Hematopoietic multipotent progenitor cell treated with erythropoietin and hydrocortisone succinate and interleukin-3 and kit ligand, for 6 days (in vitro differentiated cells): ENCODE results near the gene MCRIP2.

Source experiments
- DNase-seq: peaks from one replicate; pipeline ENCODE4 v3.0.0-alpha.2; 2015

Gene MCRIP2

DNA sequence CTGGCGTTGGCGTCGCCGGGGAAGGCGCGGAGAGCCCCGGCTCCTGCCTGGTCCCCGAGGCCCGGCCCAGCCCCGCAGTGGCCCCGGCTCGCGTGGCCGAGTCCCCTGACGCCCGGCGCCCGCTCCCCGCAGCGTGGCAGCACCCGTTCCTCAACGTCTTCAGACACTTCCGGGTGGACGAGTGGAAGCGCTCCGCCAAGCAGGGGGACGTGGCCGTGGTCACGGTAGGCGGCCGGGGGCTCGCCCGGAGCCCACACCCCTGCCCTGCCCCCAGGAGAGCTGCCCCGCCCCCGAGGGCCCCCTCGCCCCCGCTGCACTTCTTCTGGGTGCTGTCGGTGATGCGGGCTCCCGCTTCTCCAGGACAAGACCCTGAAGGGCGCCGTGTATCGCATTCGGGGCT is 8.0 kb downstream of the MCRIP2 start:
- DNase-seq = peak; percentile 60

DNA sequence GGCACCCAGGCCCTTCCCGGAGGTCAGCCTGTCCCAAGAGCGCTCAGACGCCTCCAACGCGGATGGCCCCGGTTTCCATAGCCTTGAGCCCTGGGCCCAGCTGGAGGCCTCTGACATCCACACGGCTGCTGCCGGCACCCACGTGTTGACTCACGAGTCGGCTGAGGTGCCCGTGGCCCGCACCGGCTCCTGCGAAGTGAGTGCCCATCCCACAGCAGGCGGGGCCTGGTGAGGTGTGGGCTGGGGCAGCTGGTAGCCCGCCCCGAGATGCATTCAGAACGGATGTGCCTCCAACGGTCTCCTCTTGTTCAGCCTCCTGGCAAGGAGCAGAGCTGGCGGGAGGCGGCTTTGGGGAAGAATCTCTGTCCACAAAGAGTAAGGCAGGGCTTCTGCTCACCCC is 10.2 kb downstream of the MCRIP2 start:
- no peak for DNase-seq

DNA sequence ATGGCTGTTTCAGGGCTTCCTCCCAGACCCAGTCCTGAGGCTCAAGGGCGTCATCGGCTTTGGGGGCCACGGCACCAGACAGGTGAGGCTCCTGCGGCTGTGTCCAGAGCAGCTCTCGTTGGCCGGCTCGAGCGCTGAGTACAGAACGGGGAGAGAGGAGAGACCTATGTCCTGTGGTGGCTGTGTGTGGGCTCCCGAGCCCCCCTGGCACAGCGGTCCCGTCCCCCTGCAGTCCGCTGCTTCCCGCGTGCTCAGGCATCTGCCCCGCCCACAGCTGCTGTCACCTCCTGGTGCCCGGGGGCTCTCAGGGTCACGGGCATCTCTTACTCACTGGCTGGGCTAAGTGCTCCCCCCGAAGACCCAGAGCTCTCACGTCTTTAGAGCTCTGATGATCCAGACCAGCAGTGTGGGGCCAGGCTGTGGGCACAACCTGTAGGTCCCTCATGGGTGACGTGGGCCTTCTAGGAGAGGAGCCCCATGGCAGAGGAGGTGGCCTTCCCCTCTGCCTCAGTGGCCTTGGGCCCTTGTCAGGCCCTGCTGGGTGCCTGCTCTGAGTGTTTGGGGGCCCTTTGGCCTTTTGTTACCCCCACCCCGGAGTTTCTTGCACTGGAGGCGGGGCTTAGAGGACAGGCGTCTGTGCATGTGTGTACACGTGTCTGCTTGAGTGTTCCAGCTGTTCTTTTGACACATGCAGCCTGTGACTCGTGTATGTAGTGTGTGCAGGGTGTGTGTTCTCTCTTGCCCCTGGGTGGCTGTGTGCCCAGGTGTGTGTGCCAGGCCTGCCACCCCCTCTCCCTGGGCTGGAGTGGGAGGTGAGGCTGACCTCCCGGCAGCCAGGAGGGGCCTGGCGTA is 11.1 kb downstream of the MCRIP2 start:
- no peak for DNase-seq

DNA sequence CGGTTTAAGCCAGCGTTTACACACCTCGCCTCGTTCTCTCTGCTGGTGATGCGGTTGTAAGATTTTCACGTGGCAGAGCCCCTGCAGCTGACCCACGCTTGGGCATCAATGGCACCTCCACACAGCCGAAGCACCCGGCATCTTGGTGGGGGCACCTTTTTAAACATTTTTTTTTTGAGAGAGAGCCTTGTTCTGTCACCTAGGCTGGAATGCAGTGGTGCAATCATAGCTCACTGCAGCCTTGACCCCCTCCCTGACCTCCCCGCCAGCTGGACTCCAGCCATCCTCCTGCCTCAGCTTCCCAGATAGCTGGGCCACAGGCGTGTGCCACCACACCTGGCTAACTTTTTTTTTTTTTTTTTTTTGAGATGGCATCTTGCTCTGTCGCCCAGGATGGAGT is 12.4 kb downstream of the MCRIP2 start:
- no peak for DNase-seq

DNA sequence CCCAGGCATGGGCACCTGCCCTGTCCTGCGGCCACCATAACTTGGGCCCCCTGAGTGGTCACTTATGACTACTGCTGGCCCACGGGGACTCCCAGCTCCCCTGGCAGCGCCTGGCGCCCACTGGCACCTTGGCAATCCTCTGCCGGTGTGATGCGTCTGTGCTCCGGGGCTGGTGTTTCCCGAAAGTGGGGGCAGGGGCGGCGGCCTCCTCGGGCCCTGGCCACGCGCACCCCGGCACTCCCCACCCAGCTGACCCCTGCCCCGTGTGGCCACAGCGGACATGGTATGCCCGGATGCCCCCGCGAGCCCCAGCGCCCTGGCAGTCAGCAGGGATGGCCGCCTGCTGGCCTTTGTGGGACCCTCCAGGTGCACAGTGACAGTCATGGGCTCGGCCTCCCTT is 15.9 kb downstream of the MCRIP2 start:
- DNase-seq = no peak

DNA sequence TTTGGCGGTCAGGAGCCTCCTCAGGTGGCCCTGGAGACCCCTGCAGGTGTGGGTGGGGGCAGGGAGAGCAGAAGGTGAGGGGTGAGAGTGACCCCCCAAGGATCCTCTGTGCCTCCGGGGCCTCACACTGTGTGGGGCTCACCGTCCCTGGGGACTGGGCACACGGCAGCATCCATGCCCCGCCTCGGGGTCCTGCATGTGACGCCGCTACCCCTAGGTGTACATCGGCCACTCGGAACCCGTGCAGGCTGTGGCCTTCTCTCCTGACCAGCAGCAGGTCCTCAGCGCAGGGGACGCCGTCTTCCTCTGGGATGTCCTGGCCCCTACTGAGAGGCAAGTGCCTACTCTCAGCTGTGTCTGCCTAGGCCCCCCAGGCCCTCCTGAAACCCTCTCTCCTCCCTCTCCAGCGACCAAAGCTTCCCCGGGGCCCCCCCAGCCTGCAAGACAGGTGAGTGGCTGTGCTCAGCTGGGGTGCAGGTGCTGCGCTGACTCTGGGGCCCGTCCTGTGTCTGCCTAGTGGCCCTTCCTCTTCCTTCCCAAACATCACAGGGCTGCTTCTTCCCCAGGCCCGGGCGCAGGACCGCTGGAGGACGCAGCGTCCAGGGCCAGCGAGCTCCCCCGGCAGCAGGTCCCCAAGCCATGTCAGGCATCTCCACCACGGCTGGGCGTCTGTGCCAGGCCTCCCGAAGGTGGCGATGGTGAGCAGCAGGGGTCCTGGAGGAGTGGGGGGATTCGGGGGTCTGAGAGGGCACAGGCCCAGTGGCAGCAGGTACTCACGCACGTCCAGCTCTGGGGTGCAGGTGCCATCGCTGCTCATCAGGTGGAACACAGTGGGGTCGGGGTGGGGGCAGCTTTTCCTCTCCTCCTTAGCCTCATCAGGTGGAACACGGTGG is 17.3 kb downstream of the MCRIP2 start:
- DNase-seq = no peak

DNA sequence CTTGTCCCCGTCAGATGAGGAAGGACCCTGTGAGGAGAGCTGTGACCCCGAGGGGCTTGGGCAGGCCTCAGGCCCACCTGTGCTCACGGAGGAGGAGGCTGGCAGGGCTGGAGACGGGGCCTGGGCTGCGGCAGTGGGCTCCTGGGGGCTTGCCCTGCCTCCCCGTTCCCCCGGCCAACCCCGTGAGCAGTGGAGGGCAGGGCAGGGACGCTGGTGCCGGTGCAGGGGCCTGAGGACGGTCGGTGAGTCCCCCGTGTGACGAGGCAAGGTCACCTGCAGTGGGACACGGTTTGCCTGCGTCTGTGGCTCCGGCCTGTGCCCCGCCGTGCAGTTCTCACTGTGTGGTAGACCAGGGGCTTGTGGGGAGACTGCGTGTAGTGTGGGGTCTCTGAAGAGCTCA is 18.0 kb downstream of the MCRIP2 start:
- DNase-seq = no peak

DNA sequence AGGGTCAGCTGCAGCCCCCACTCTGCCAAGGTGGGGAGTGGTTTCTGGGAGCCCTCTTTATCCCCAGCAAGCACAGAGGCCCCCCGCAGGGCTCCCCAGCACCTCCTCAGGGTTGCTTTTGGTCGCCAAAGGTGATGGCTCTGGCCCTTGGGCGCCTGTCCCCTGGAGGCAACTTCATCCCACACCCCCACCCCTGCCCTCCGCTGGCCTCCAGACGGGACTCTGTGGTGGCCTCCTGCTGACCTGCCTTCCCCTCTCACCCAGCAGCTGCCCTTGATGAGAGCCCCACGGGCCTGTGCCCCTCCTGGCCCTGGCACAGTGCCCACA is 18.5 kb downstream of the MCRIP2 start:
- DNase-seq = no peak

DNA sequence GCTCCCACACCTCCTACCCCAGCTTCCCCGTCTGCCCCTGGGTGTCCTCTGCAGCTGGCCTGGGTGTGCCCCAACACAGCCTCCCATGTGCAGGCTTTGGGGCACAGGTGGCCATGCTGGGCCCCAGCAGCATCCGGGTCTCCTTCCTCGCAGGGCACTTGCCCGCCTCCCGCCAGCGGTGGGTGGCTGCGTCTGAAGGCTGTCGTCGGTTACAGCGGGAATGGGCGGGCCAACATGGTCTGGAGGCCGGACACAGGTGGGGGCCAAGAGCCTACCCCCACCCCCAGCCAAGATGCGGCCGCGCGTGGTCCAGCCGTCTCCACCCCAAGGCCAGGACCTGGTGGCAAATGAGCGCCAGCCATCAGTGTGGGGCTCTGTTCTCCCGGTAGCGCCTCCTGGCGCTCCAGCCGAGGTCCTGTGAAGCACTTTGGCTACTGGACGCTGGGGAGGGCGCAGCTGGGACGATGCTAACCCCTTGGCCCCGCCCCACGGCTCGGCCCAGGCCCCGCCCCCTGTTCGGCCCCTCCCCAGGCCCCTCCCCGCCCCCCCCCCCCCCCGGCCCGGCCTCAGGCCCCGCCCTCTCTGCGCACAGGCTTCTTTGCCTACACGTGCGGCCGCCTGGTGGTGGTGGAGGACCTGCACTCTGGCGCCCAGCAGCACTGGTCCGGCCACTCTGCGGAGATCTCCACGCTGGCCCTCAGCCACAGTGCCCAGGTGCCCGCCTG is 19.0 kb downstream of the MCRIP2 start:
- DNase-seq = peak; percentile 97

DNA sequence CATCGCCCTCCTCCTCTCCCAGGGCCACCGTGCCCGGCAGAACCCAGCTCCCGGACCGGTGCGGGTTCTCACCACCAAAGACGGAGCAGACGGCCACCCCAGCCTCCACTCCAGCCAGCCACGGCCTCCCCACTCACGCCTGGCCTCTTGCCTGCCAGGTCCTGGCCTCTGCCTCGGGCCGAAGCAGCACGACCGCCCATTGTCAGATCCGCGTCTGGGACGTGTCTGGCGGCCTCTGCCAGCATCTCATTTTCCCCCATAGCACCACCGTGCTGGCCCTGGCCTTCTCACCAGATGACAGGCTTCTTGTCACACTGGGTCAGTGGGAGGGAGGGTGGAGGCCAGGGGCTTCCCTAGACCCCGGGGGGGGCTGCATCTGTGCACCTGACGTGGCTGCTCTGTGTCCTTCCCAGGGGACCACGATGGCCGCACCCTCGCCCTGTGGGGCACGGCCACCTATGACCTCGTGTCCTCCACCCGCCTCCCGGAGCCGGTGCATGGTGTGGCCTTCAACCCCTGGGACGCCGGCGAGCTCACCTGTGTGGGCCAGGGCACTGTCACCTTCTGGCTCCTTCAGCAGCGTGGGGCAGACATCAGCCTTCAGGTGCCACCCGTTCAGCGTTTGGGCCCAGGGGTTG is 19.7 kb downstream of the MCRIP2 start:
- no peak for DNase-seq

DNA sequence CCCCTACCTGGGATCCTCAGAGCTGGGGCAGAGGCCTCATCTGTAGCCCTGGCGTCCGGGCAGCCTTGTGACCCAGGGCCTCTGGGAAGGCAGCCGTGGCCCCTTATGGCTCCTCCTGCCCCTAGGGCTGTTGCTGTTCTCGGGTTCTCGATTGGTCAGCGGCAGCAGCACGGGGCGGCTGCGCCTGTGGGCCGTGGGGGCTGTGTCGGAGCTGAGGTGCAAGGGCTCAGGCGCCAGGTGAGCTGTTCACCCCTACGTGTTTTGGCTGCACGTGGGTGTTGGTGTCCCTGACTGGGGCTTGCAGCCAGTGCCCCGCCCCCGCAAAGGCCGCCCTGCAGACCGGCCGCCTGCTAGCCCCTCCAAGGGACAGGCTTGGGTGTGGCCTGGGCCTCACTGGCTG is 20.5 kb downstream of the MCRIP2 start:
- DNase-seq = no peak

DNA sequence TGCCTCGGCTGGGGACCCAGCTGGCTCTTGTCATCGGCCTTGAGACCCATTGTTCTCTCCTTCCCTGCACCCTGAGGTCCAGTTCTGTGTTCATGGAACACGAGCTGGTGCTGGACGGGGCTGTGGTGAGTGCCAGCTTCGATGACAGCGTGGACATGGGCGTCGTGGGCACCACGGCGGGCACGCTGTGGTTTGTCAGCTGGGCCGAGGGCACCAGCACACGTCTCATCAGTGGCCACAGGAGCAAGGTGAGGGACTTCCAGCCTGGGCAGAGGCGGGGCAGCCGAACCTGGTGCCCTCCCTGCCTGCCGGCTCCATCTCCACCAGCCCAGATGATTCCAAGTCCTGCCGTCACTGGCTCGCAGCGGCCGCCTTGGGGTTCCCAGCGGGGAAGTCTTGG is 21.0 kb downstream of the MCRIP2 start:
- DNase-seq = no peak

DNA sequence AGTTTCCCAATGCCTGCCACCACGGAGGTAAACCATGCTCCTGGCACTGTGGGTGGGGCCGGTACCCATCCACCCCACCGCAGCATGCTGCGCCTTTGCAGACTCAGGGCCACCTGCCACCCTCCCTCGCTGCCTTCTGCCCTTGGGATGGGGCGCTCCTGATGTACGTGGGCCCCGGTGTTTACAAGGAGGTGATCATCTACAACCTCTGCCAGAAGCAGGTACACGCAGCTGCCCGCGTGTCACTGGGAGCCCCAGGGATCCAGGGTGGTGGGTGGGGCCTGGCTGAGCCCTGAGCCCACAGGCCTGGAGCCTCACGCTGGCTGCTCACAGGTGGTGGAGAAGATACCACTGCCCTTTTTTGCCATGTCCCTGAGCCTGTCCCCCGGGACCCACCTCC is 24.9 kb downstream of the MCRIP2 start:
- no peak for DNase-seq

DNA sequence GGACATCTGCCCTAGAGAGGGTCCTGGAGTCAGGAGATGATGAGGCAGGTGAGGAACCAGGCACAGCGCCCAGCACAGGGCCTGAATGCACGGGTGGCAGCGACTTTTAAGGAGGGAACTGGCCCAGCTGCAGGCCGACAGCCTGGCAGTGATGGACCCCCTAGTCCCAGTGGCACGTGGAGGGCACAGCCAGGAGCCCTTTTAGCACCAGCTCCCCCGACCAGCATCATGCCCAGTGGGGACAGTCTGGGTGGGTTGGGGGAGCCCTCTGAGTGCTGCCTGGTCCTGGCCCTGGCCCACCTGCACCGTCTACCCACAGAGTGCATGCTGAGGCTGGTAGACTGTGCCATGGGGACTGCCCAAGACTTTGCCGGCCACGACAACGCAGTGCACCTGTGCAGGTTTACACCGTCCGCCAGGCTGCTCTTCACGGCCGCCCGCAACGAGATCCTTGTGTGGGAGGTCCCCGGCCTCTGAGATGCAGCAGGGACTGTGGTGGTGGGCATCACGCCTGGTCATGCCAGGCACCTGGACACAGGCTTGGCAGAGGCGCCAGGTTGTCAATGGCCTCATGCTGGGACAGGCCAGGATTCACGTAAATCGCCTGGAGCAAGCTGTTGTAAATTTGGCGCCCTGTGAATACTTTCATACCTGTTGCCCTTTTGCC is 25.6 kb downstream of the MCRIP2 start:
- DNase-seq = no peak

DNA sequence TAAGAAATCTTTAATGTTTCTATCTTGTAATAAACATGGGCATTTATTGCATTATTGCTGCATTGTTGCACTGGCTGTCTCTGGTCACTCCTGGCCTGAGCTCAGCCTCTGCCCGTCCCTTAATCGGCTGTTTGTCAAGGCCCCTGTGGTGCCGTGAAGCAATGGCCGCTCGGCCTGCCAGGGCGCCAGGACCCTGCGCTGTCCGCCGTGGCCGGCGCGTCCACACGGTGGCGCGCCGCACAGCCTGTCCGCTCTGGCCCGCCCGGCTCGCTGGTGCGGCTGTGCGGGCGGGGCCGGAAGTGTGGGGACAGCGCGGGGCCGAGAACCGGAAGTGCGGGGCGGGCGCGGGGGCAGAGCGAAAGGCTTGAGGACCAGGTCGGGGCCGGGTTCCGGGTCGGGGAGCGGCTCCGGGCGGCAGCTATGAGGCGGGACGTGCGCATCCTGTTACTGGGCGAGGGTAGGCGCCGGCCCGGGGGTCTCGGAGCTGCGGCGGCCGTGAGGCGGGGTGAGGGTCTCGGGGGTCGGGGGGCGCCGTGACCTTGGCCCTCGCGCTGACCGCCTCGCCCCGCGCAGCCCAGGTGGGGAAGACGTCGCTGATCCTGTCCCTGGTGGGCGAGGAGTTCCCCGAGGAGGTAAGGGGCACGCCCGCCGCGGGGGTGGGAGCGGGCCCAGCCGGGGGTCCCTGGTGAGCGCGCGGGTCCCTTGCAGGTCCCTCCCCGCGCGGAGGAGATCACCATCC is 26.3 kb downstream of the MCRIP2 start, which contains the start of gene RHOT2:
Gene RHOT2 (plus strand): TSS at position 353 of the 739 bp plus-strand sequence. CDS start 68 bp downstream, at position 421.
- DNase-seq = peak; percentile 96

DNA sequence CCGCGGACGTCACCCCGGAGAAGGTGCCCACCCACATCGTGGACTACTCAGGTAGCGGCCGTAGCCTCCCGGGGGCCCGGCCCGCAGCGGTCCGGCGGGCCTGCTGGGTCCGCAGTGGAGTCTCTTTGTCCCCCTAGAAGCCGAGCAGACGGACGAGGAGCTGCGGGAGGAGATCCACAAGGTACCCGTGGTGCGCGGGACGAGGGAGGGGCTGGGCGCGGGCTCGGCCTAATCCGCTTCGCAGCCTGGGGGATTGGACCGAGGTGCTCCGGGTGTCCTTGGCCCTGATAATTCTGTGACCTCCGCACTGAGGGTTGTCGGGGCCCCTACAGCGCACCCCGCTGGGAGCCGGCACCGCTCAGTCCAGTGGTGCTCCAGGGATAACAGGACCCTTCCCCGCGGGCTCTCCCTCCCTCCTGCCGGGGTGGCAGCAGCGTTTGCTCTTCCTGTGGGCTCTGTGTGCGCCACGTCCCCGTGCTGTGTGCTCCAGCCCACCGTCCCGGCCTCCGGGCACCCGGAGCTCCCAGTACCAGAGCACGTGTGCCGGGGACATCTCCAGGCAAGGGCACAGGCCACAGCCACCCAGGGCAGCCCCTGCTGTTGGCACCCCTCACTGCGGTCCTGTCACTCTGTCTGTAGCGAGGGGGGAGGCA is 27.0 kb downstream of the MCRIP2 start:
- peak; percentile 49 for DNase-seq

DNA sequence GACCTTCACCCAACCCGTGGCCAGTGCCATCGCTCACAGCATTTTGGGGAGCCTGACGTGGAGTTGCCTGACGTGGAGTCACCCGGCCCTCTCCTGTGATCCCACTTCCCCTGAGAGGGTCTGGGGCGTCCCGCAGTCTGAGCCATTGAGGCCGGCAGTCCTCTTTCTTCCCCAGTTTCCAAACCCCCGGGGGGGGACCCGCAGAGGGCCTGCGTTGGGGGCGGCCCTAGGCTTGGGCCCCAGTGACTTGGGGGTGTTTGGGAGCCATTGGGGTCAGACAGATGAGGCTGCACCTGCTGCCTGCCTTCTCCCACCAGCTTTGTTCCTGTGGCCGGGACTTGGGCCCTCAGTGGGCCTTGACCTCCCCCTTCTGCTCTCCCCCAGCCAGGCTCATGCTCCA is 28.0 kb downstream of the MCRIP2 start:
- no peak for DNase-seq

DNA sequence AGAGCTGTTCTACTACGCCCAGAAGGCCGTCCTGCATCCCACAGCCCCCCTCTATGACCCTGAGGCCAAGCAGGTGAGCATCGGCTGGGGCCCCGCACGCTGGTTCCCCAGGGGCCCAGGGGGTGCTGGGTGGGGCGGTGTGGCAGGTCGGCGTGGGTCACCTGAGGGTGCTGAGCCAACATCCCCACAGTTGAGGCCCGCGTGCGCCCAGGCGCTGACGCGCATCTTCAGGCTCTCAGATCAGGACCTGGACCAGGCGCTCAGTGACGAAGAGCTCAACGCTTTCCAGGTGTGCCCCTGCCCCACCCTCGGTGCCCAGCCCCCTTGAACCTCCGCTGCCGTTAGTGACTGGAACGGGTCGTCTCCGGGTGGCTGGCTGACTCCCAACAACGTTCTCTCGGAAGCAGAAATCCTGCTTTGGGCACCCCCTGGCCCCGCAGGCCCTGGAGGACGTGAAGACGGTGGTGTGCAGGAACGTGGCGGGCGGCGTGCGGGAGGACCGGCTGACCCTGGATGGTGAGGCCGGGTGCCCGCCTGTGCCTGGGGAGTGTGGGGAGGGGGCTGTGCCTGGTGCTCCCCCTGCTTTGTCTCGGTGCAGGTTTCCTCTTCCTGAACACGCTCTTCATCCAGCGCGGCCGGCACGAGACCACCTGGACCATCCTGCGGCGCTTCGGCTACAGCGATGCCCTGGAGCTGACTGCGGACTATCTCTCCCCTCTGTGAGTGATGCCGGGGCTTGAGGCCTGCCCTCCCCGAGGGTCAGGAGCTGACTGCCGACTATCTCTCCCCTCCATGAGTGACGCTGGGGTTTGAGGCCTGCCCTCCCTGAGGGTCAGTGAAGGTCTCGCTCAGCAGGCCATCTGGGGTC is 29.1 kb downstream of the MCRIP2 start:
- no peak for DNase-seq

DNA sequence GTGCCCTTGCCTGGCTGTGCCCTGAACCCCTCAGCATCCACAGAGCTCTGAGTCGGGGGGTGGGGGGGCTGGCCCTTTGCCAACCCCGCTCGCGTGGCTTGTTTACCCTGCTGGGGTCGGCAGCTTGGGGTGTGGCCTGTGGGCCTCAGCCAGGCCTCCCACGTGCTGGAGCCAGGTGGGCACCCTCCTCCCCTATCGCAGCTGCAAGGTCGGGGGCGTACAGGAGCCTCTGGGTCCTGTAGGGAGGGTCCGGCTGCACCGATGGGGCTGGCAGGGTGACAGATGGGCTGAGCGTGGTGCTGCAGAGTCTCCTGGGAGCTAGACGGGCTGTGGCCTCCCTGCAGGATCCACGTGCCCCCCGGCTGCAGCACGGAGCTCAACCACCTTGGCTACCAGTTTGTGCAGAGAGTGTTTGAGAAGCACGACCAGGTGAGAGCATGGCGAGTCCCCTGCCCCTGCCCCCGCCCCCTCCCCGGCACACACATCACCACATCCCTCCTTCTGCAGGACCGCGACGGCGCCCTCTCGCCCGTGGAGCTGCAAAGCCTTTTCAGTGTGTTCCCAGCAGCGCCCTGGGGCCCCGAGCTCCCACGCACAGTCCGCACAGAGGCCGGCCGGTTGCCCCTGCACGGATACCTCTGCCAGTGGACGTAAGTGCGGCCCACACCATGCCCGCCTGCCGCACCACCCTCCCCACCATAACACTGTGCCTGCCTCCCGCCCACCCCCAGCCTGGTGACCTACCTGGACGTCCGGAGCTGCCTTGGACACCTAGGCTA is 29.9 kb downstream of the MCRIP2 start:
- DNase-seq = no peak
